NCI-H1694 (cell line): ENCODE data around the gene COX6A1.
"Not testable (repeated sequence)": the region's sequence is repeated elsewhere in the genome, so short reads cannot be mapped to it uniquely, and the experiment has no call there.

Experiments
- DNase-seq: peaks from one replicate; lab custom pipeline; 2025; lab: John Stamatoyannopoulos, UW

COX6A1 gene

GRCh38 chr12:120468325-120468820 lies 30.5 kb downstream of the COX6A1 start:
- DNase-seq: no peak

GRCh38 chr12:120468821-120469449 lies 31.0 kb downstream of the COX6A1 start:
- DNase-seq: no peak

- peak; percentile 87 for DNase-seq
Measured at GRCh38 chr12:120469450-120470149, 31.7 kb downstream of the COX6A1 start, which contains the start of gene SRSF9. SRSF9 (minus strand) TSS chr12:120469748; CDS start chr12:120469609, 139 bp downstream.

GRCh38 chr12:120470150-120470784 lies 32.4 kb downstream of the COX6A1 start:
- DNase-seq: no peak

- no peak for DNase-seq
Measured at GRCh38 chr12:120472521-120472920, 34.6 kb downstream of the COX6A1 start.

- DNase-seq: no peak
Measured at GRCh38 chr12:120473807-120474615, 36.1 kb downstream of the COX6A1 start.

- no peak for DNase-seq
Measured at GRCh38 chr12:120474616-120474960, 36.7 kb downstream of the COX6A1 start.

- DNase-seq: no peak
Measured at GRCh38 chr12:120475643-120476042, 37.7 kb downstream of the COX6A1 start.

- DNase-seq: no peak
Measured at GRCh38 chr12:120479458-120479857, 41.5 kb downstream of the COX6A1 start.

GRCh38 chr12:120480211-120480610 lies 42.3 kb downstream of the COX6A1 start:
- no peak for DNase-seq

- DNase-seq: no peak
Measured at GRCh38 chr12:120481022-120481767, 43.3 kb downstream of the COX6A1 start.

GRCh38 chr12:120483621-120484020 lies 45.7 kb downstream of the COX6A1 start:
- no peak for DNase-seq

- no peak for DNase-seq
Measured at GRCh38 chr12:120485961-120486881, 48.3 kb downstream of the COX6A1 start.

- DNase-seq: not testable (repeated sequence)
Measured at GRCh38 chr12:120487552-120487951, 49.6 kb downstream of the COX6A1 start.

GRCh38 chr12:120488057-120488640 lies 50.2 kb downstream of the COX6A1 start:
- no peak for DNase-seq

GRCh38 chr12:120489018-120489417 lies 51.1 kb downstream of the COX6A1 start:
- DNase-seq: no peak

- no peak for DNase-seq
Measured at GRCh38 chr12:120490325-120490724, 52.4 kb downstream of the COX6A1 start.
